Lower lobe of right lung (tissue), 2 donors: ENCODE data around the gene RAPGEF6. TPM values are rescaled to one million over a fixed set of nuclear protein-coding genes. Genes with fewer than 3 reads are reported as not detected.
"Not testable (repeated sequence)": the region's sequence is repeated elsewhere in the genome, so short reads cannot be mapped to it uniquely, and the experiment has no call there.

Source experiments
- ATAC-seq, 2 donors: fragments of 200-7000 bp; cut with Tn5 transposase; one replicate each; pipeline ENCODE4 v1.9.1; 2020 to 2022; ENCODE audit warnings: mild to moderate bottlenecking in 2 of 2, moderate library complexity in 2 of 2
- DNase-seq: peaks from one replicate; pipeline ENCODE4 v3.0.0-alpha.2; 2020
- H3K27ac ChIP-seq: fragments of 200-600 bp; one replicate; pipeline ENCODE4 v1.8.0; 2022
- H3K27me3 ChIP-seq: fragments of 200-600 bp; one replicate; pipeline ENCODE4 v1.8.0; 2022; ENCODE audit warnings: low read depth
- H3K36me3 ChIP-seq: fragments of 200-600 bp; one replicate; pipeline ENCODE4 v1.8.0; 2022; ENCODE audit warnings: mild to moderate bottlenecking
- H3K4me1 ChIP-seq: fragments of 200-600 bp; one replicate; pipeline ENCODE4 v1.8.0; 2022
- H3K4me3 ChIP-seq: fragments of 200-600 bp; one replicate; pipeline ENCODE4 v1.8.0; 2022; ENCODE audit warnings: mild to moderate bottlenecking
- H3K9me3 ChIP-seq: fragments of 200-600 bp; one replicate; pipeline ENCODE4 v1.8.0; 2022
- CTCF ChIP-seq: fragments of 200-600 bp; IDR thresholded peaks from one replicate; pipeline ENCODE4 v1.8.0; 2022; ENCODE audit warnings: antibody characterized with exemption, mild to moderate bottlenecking
- intact Hi-C: fragments of 100-400 bp; cut with DNase I; formaldehyde crosslinking; loops from one replicate; pipeline ENCODE4 v1.11.0; 2022
- total RNA-seq: library from RNA; stranded (reverse); fragmentation: NEBNext Ultra II Directional; extraction: Animal tissue kit (Norgen Biotek cat#: 25700); gene quantifications from one replicate; pipeline ENCODE4 v1.2.1, GENCODE V29; 2021
- donor health status: DM: no; HTN: yes; CAD: no; lungs with severe emphysema.

The RAPGEF6 gene
- total RNA-seq, 1 donor from 2014 or later: 21.7 TPM

- Histone ChIP-seq H3K36me3 (peaks cover 46% of the 10 kb centered on the region), H3K4me1 (no peaks in the 10 kb centered on the region), H3K27ac (no peak overlapping the region), H3K9me3 (no peaks in the 10 kb centered on the region), H3K27me3 (no peaks in the 10 kb centered on the region), H3K4me3 (no peak overlapping the region)
- TF ChIP-seq CTCF: no peak
- ATAC-seq (no peak), DNase-seq (no peak)
- intact Hi-C loops: no loop called here
Observed at GRCh38 chr5:131679911-131680310, 44.9 kb upstream of the RAPGEF6 start.

DNA sequence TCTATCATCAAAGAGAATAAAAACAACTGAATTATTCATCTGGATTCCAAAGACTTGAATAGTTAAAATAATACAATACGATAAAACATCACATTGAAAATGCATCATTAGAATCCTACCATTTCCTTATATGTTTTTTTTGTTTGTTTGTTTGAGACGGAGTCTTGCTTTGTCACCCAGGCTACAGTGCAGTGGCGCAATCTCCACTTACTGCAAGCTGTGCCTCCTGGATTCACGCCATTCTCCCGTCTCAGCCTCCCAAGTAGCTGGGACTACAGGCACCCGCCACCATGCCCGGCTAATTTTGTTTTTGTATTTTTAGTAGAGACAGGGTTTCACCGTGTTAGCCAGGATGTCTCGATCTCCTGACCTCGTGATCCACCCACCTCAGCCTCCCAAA lies 43.2 kb upstream of the RAPGEF6 start:
- intact Hi-C loops, ATAC-seq, DNase-seq, H3K9me3 ChIP-seq, H3K27ac ChIP-seq, H3K4me3 ChIP-seq, H3K27me3 ChIP-seq: not testable (repeated sequence)
- Histone ChIP-seq H3K4me1 (peaks cover 12% of the 10 kb centered on the region), H3K36me3 (peaks cover 59% of the 10 kb centered on the region)

DNA sequence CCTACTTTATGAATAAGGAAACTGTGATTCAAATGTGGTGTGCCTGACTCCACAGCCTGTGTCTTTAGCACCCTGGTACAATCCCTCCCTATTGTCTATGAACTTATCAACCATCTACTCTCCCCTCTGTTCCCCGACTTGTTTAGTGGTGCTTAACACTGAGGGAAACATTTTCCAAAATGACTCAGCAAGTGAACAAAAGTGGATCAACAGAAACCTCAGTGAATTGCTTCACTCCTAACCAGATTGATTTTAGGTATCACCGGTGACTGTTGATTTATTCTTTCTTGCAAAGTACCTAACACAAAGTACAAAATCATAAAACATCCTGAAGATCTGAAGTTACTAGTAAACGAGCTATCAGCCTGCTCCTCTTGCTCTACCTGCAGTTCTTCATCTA lies 42.1 kb upstream of the RAPGEF6 start:
- no peak overlapping the region for H3K27ac ChIP-seq
- no peaks in the 10 kb centered on the region for H3K27me3 ChIP-seq
- peaks cover 22% of the 10 kb centered on the region for H3K4me1 ChIP-seq
- ATAC-seq: no peak
- no peak overlapping the region for H3K4me3 ChIP-seq
- peaks cover 54% of the 10 kb centered on the region for H3K36me3 ChIP-seq
- H3K9me3 ChIP-seq: no peaks in the 10 kb centered on the region
- intact Hi-C loops: no loop called here
- TF ChIP-seq CTCF: no peak
- no peak for DNase-seq

- DNase-seq: no peak
- intact Hi-C loops: no loop called here
- Histone ChIP-seq H3K4me3 (no peak overlapping the region), H3K36me3 (peaks cover 72% of the 10 kb centered on the region), H3K27ac (peak overlapping the region; percentile 59), H3K9me3 (no peaks in the 10 kb centered on the region), H3K27me3 (no peaks in the 10 kb centered on the region), H3K4me1 (peaks cover 34% of the 10 kb centered on the region)
- TF ChIP-seq CTCF: no peak
- ATAC-seq: peak in 1 of 2 donors; percentile 24
Observed at GRCh38 chr5:131672776-131673175, 37.7 kb upstream of the RAPGEF6 start.

DNA sequence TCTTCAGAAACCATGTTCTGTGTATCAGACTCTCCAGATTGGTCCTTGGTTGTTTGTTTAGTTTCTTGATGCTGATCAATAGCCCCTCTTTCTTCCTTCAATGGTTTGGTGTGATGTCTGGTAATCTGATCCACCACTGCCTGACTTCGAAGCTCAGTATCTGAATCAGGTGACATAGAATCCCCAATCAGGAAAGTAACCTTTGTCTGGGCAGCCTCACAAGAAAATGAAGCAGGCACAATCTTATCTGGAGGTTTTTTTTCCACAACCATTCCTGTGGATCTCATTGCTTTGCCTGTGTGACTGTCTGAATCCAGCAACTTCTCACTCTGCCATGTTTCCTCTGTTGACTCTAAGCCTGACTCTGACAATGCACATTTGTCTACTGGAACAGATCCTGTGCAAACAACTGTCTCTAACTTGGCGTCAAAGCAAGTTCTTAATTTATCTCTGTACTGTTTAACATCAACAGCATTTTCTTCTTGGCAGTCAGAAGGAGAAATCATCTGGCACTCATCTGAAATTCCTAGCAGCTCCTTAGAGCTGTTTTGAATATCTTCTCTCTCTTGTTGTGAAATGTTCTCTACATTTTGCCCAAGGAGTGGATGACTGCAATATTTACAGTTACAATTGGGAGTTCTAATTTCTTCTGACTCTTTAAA lies 37.1 kb upstream of the RAPGEF6 start:
- peaks cover 70% of the 10 kb centered on the region for H3K36me3 ChIP-seq
- DNase-seq: no peak

More for the DNA sequence above, 37.1 kb upstream of the RAPGEF6 start:
- Histone ChIP-seq H3K9me3 (no peaks in the 10 kb centered on the region), H3K27me3 (no peaks in the 10 kb centered on the region), H3K4me3 (no peak overlapping the region), H3K4me1 (peaks cover 34% of the 10 kb centered on the region), H3K27ac (peak overlapping the region; percentile 59)
- intact Hi-C loops: no loop called here
- peak; percentile 89 for ATAC-seq
- no peak for TF ChIP-seq CTCF
